Tibial nerve (tissue), 4 donors: ENCODE results near the gene RRAS2. TPM values are rescaled to one million over a fixed set of nuclear protein-coding genes. Genes with fewer than 3 reads are reported as not detected.

ENCODE experiments used
- DNase-seq, 2 donors: peaks; one replicate each; pipeline ENCODE4 v3.0.0-alpha.2; 2019; ENCODE audit warnings: low spot score in 2 of 2
- H3K27ac ChIP-seq, 4 donors: fragments of 200-600 bp; sonication (generic) in 3 of 4; one replicate each; pipeline ENCODE4 v1.5.1; 2017 to 2019; ENCODE audit warnings: mild to moderate bottlenecking in 1 of 4
- H3K27me3 ChIP-seq, 2 donors: fragments of 200-600 bp; sonication (generic) in 1 of 2; one replicate each; pipeline versions ENCODE4 v1.5.1 to v1.6.0; 2017 to 2019
- H3K36me3 ChIP-seq, 3 donors: fragments of 200-600 bp; sonication (generic); one replicate each; pipeline ENCODE4 v1.5.1; 2018 to 2019
- H3K4me1 ChIP-seq, 4 donors: fragments of 200-600 bp; sonication (generic) in 3 of 4; one replicate each; pipeline ENCODE4 v1.5.1; 2017 to 2019
- H3K4me3 ChIP-seq, 4 donors: fragments of 200-600 bp; sonication (generic) in 3 of 4; one replicate each; pipeline ENCODE4 v1.5.1; 2017 to 2019; ENCODE audit warnings: mild to moderate bottlenecking in 1 of 4, moderate library complexity in 1 of 4
- H3K9me3 ChIP-seq, 4 donors: fragments of 200-600 bp; sonication (generic) in 3 of 4; one replicate each; pipeline ENCODE4 v1.5.1; 2017 to 2019
- EP300 ChIP-seq, 2 donors: sonication (generic); formaldehyde crosslinking; IDR thresholded peaks; one replicate each; pipeline ENCODE4 v1.6.1; 2017; ENCODE audit warnings: antibody characterized with exemption in 2 of 2, mild to moderate bottlenecking in 1 of 2
- POLR2A ChIP-seq, 2 donors: fragments of 450-650 bp; IDR thresholded peaks; one replicate each; pipeline ENCODE4 v1.6.1; 2017; ENCODE audit warnings: antibody characterized with exemption in 2 of 2, mild to moderate bottlenecking in 2 of 2, moderate library complexity in 2 of 2
- WGBS, 2 donors: methylation state at CpG; one replicate each; pipeline ENCODE4 v1.1.5; 2018; 5-methylcytosine and 5-hydroxymethylcytosine counted together
- total RNA-seq, 4 donors: library from RNA; depleted of rRNA; stranded (reverse); fragments of >200 nt; gene quantifications; one replicate each; pipeline ENCODE4 v1.1.0, GENCODE V29; 2016
- TF ChIP-seq, protein P1 (sequence below), 5 experiments: fragments of 200-600 bp in 3 of 5; fragments of 450-650 bp in 2 of 5; sonication (generic) in 3 of 5; IDR thresholded peaks; one replicate each; pipeline ENCODE4 v1.5.1; 2016 to 2019; ENCODE audit warnings: antibody characterized with exemption in 5 of 5, mild to moderate bottlenecking in 3 of 5, moderate library complexity in 2 of 5

RRAS2 gene
- total RNA-seq, 4 donors from 2014 or later, result 43.2 to 64.0 (median 46.8) TPM

GRCh38 chr11:14334893-14335292 is 24.1 kb downstream of the RRAS2 start:
- TF ChIP-seq POLR2A (IDR thresholded peaks at IDR 0.05), result no peak
- no peak for TF ChIP-seq EP300 (IDR thresholded peaks at IDR 0.05)
- TF ChIP-seq, protein P1, sequence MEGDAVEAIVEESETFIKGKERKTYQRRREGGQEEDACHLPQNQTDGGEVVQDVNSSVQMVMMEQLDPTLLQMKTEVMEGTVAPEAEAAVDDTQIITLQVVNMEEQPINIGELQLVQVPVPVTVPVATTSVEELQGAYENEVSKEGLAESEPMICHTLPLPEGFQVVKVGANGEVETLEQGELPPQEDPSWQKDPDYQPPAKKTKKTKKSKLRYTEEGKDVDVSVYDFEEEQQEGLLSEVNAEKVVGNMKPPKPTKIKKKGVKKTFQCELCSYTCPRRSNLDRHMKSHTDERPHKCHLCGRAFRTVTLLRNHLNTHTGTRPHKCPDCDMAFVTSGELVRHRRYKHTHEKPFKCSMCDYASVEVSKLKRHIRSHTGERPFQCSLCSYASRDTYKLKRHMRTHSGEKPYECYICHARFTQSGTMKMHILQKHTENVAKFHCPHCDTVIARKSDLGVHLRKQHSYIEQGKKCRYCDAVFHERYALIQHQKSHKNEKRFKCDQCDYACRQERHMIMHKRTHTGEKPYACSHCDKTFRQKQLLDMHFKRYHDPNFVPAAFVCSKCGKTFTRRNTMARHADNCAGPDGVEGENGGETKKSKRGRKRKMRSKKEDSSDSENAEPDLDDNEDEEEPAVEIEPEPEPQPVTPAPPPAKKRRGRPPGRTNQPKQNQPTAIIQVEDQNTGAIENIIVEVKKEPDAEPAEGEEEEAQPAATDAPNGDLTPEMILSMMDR (IDR thresholded peaks at IDR 0.05), result no peak
- Histone ChIP-seq H3K4me3 (no peak overlapping the region), H3K4me1 (no peaks in the 10 kb centered on the region), H3K9me3 (peaks cover 0 to 12% (median 4%) of the 10 kb centered on the region in 4 donors), H3K27ac (no peak overlapping the region), H3K27me3 (no peaks in the 10 kb centered on the region), H3K36me3 (no peaks in the 10 kb centered on the region)
- no peak for DNase-seq
- WGBS, 2 donors, result 76 to 80% methylated on average over 2 of the region's 2 CpGs

GRCh38 chr11:14334192-14334591 is 24.8 kb downstream of the RRAS2 start:
- DNase-seq, result no peak
- Histone ChIP-seq H3K36me3 (no peaks in the 10 kb centered on the region), H3K9me3 (peaks cover 0 to 12% (median 4%) of the 10 kb centered on the region in 4 donors), H3K4me1 (no peaks in the 10 kb centered on the region), H3K27me3 (no peaks in the 10 kb centered on the region), H3K27ac (no peak overlapping the region), H3K4me3 (no peak overlapping the region)
- 87 to 90% methylated on average over 1 of the region's 1 CpG for WGBS, 2 donors
- TF ChIP-seq, protein P1 (IDR thresholded peaks at IDR 0.05), result no peak
- TF ChIP-seq EP300 (IDR thresholded peaks at IDR 0.05) (no peak), POLR2A (IDR thresholded peaks at IDR 0.05) (no peak)

DNA sequence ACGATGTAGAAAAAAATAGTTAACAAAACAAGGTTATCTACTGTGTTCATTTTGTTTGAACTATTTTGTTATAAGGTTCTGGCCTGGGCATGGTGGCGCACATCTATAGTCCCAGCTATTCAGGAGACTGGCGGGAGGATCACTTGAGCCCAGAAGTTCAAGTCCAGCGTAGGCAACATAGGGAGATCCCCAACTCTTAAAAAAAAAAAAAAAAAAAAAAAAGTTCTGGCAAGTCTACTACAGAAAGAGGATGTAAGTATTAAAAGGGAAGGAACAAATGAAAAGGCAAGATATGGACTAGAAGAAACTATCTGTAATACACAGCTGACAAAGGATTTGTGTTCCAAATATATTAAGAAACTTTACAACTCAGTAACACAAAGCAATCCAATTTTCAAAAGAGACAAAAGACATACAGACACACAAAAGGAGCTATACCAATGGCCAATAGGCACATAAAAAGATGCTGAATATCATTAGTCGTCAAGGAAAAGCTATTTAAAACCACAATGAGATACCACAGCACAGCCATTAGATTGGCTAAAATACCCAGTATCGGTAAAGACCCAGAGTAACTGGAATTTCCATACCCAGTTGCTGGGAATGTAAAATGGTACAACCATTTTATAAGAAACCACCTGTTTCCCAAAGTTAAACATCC is 27.4 kb downstream of the RRAS2 start:
- H3K4me3 ChIP-seq, result no peak overlapping the region
- H3K36me3 ChIP-seq, result no peaks in the 10 kb centered on the region
- H3K4me1 ChIP-seq, result no peaks in the 10 kb centered on the region
- 77 to 79% methylated on average over 6 of the region's 6 CpGs for whole genome bisulfite sequencing, 2 donors
- TF ChIP-seq, protein P1 (IDR thresholded peaks at IDR 0.05), result no peak
- TF ChIP-seq EP300 (IDR thresholded peaks at IDR 0.05), result no peak
- TF ChIP-seq POLR2A (IDR thresholded peaks at IDR 0.05), result no peak
- peaks cover 0 to 5% (median 2%) of the 10 kb centered on the region in 4 donors for H3K9me3 ChIP-seq
- H3K27ac ChIP-seq, result no peak overlapping the region
- H3K27me3 ChIP-seq, result no peaks in the 10 kb centered on the region
- DNase-seq, result no peak

DNA sequence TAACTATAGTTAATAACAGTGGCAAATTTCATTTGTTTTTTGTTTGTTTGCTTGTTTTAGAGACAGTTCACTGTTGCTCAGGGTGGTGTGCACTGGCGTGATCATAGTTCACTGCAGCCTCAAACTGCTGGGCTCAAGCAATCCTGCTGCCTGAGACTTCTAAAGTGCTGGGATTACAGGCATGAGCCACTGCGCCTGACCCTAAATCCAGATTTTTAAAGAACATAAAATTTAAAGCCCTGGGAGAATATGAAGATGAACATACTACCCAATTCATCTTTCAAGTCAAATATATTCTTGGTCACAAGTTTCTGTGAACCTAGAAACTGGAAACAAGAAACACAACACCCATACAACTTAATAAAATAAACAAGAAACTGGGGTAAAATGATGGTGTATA is 28.1 kb downstream of the RRAS2 start:
- no peak overlapping the region for H3K27ac ChIP-seq
- no peaks in the 10 kb centered on the region for H3K9me3 ChIP-seq
- H3K36me3 ChIP-seq, result no peaks in the 10 kb centered on the region
- WGBS, 2 donors, result 87 to 89% methylated on average over 2 of the region's 2 CpGs
- H3K27me3 ChIP-seq, result no peaks in the 10 kb centered on the region
- no peak for DNase-seq
- TF ChIP-seq EP300 (IDR thresholded peaks at IDR 0.05), result no peak
- TF ChIP-seq POLR2A (IDR thresholded peaks at IDR 0.05), result no peak
- TF ChIP-seq, protein P1 (IDR thresholded peaks at IDR 0.05), result no peak
- H3K4me1 ChIP-seq, result no peaks in the 10 kb centered on the region
- H3K4me3 ChIP-seq, result no peak overlapping the region

DNA sequence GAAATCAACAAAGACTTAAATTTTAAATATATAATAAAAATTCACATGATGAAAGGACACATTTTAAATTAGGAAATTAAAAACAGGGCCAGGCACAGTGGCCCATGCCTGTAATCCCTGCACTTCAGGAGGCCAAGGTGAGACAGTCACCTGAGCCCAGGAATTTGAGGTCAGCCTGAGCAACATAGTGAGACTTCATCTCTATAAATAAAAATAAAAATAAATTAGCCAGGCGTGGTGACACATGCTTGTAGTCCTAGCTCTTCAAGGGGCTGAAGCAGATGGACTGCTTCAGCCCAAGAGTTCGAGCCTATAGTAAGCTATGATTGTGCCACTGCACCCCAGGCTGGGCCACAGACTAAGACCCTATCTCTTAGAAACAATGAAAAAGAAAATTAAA is 29.3 kb downstream of the RRAS2 start:
- TF ChIP-seq POLR2A (IDR thresholded peaks at IDR 0.05) (no peak), EP300 (IDR thresholded peaks at IDR 0.05) (no peak)
- TF ChIP-seq, protein P1 (IDR thresholded peaks at IDR 0.05), result no peak
- DNase-seq, result no peak
- 85 to 88% methylated on average over 2 of the region's 2 CpGs for WGBS, 2 donors

More for the DNA sequence above, 29.3 kb downstream of the RRAS2 start:
- H3K4me3 ChIP-seq, result no peak overlapping the region
- H3K27me3 ChIP-seq, result no peaks in the 10 kb centered on the region
- H3K36me3 ChIP-seq, result no peaks in the 10 kb centered on the region
- H3K9me3 ChIP-seq, result no peaks in the 10 kb centered on the region
- no peak overlapping the region for H3K27ac ChIP-seq
- no peaks in the 10 kb centered on the region for H3K4me1 ChIP-seq
